ENCODE measurements around the gene COMMD10.

DNA sequence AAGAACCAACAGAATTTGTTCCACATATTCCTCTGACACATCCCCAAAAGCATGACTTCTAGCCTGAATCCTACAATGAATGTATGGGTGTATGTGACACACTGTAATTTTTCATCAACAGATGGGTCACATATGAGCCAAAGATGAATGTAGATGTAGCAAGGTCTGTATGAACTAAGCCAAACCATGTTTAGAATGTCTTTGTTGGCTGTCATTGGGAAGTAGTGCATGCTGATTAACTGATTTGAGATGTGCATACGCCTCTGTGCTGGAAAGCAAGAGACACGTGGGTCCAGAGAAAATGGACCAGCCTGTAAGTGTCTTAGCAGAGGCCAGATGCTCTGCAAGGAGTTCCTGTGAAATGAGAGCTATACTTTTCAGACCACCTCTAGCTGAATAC, 222.0 kb downstream of the COMMD10 start:
- TF ChIP-seq SIN3A (IDR thresholded peaks at IDR 0.05; ENCODE audit: borderline replicate concordance, insufficient read depth, low read length) (no peak), POLR2AphosphoS5 (IDR thresholded peaks at IDR 0.05; ENCODE audit: low read depth, low read length) (no peak)
